K562 (cell line): Measurements from ENCODE around the gene TM4SF5. TPM values are rescaled to one million over a fixed set of nuclear protein-coding genes. Genes with fewer than 3 reads are reported as not detected.
A peak's percentile ranks its signal among the peaks of the same experiment; 100 is the strongest.

Experiments used
- ATAC-seq: fragments of 200-7000 bp; cut with Tn5 transposase; 3 replicates; pipeline ENCODE4 v1.9.1; 2020; ENCODE audit warnings: moderate library complexity
- BruUV-seq: library from RNA; stranded (reverse); fragments of 400-500 nt; replicated peaks from 2 replicates; lab custom pipeline; 2021; lab: Mats Ljungman, UMichigan
- CTCF ChIA-PET: fragments of 300-600 bp; formaldehyde crosslinking; extraction: SDS; loops from one replicate; lab custom pipeline; 2021; ENCODE audit warnings: low intra/inter-chr PET ratio; lab: Yijun Ruan, JAX
- POLR2A ChIA-PET: fragments of 300-600, 350-650 bp; sonication (Branson Sonifier 250); formaldehyde crosslinking; extraction: SDS; loops from one replicate; lab custom pipeline; 2021; ENCODE audit warnings: antibody characterized with exemption, inconsistent platforms; lab: Yijun Ruan, JAX
- DNase-seq, 4 experiments: peaks; one replicate each; pipeline versions ENCODE4 v3.0.0 to v3.0.0-alpha.2; 2011 to 2018; ENCODE audit warnings: low spot score in 3 of 4, mixed read lengths in 3 of 4; ENCODE audit errors: extremely low read depth in 1 of 4
- FAIRE-seq: peaks from 2 replicates; lab custom pipeline; 2011; peaks lifted over from hg19 to GRCh38; lab: Jason Lieb, UNC
- H2AFZ ChIP-seq: 2 replicates; pipeline ENCODE4 v1.6.0; 2011; ENCODE audit warnings: low read depth, low read length, control low read depth, inconsistent platforms
- H3K27ac ChIP-seq: fragments of 200-600 bp; 3 replicates; pipeline ENCODE4 v1.8.0; 2011; ENCODE audit warnings: low read depth, mild to moderate bottlenecking, control low read depth, inconsistent platforms, low read length, moderate library complexity, mixed read lengths; ENCODE audit errors: extremely low read depth
- H3K27me3 ChIP-seq, 2 experiments: fragments of 300-600 bp in 1 of 2; 2 replicates in 1 of 2; 3 replicates in 1 of 2; pipeline versions ENCODE4 v1.6.0 to v1.8.0; 2011; ENCODE audit warnings: inconsistent platforms in 2 of 2, low read length in 2 of 2, mild to moderate bottlenecking in 1 of 2, mixed read lengths in 1 of 2, moderate library complexity in 1 of 2; ENCODE audit not compliant: control insufficient read depth in 2 of 2, insufficient read depth in 2 of 2
- H3K36me3 ChIP-seq: fragments of 300-600 bp; 3 replicates; pipeline ENCODE4 v1.8.0; 2011; ENCODE audit warnings: mild to moderate bottlenecking, low read length, inconsistent platforms; ENCODE audit not compliant: control insufficient read depth, insufficient read depth
- H3K4me1 ChIP-seq, 2 experiments: fragments of 200-600 bp in 1 of 2; replicated peaks in 1 of 2; 2 replicates in 1 of 2; 3 replicates in 1 of 2; pipeline versions ENCODE4 v1.5.1 to v1.8.0; 2011; ENCODE audit warnings: inconsistent platforms in 2 of 2, low read length in 2 of 2, mild to moderate bottlenecking in 1 of 2, mixed read lengths in 1 of 2, moderate library complexity in 1 of 2; ENCODE audit not compliant: control insufficient read depth in 2 of 2, insufficient read depth in 2 of 2
- H3K4me2 ChIP-seq: 2 replicates; pipeline ENCODE4 v1.6.1; 2011; ENCODE audit warnings: low read length, control low read depth, inconsistent platforms, mixed read lengths; ENCODE audit not compliant: insufficient read depth
- H3K4me3 ChIP-seq: fragments of 200-600 bp; sonication (generic), shearing (Covaris generic); 2 replicates; pipeline ENCODE4 v1.5.1; 2016; ENCODE audit warnings: control low read depth, inconsistent platforms
- H3K79me2 ChIP-seq: fragments of 200-600 bp; 3 replicates; pipeline ENCODE4 v1.8.0; 2011; ENCODE audit warnings: low read length, inconsistent platforms; ENCODE audit not compliant: control insufficient read depth, insufficient read depth
- H3K9ac ChIP-seq, 2 experiments: 2 replicates each; pipeline versions ENCODE4 v1.6.0 to v1.6.1; 2011; ENCODE audit warnings: low read depth in 2 of 2, low read length in 2 of 2, control low read depth in 1 of 2, inconsistent platforms in 1 of 2, mild to moderate bottlenecking in 1 of 2, mixed read lengths in 1 of 2; ENCODE audit not compliant: insufficient read depth in 1 of 2
- H3K9me1 ChIP-seq: one replicate; pipeline ENCODE4 v1.6.0; 2011; ENCODE audit warnings: inconsistent platforms, mild to moderate bottlenecking, low read length, moderate library complexity; ENCODE audit not compliant: control insufficient read depth, insufficient read depth
- H3K9me3 ChIP-seq: replicated peaks from 2 replicates; pipeline ENCODE4 v1.5.1; 2011; ENCODE audit warnings: low read depth, low read length, inconsistent platforms; ENCODE audit not compliant: control insufficient read depth, insufficient read depth
- H4K20me1 ChIP-seq: replicated peaks from 2 replicates; pipeline ENCODE4 v1.6.1; 2011; ENCODE audit warnings: low read length, inconsistent platforms, mixed read lengths; ENCODE audit not compliant: control insufficient read depth, insufficient read depth
- EGR1 ChIP-seq: fragments of 450-650 bp; conservative IDR thresholded peaks from 2 replicates; pipeline ENCODE4 v1.6.1; 2017; ENCODE audit warnings: mild to moderate bottlenecking
- TAF1 ChIP-seq: IDR thresholded peaks from 2 replicates; pipeline ENCODE4 v1.6.1; 2011; ENCODE audit warnings: mild to moderate bottlenecking, low read length, moderate library complexity; ENCODE audit not compliant: insufficient read depth, control insufficient read depth, severe bottlenecking; ENCODE audit errors: extremely low read depth
- U2AF1 ChIP-seq: fragments of 200-400 bp; formaldehyde crosslinking; optimal IDR thresholded peaks from 2 replicates; pipeline ENCODE3; 2017; ENCODE audit warnings: mild to moderate bottlenecking, low read depth, low read length, moderate library complexity
- YY1 ChIP-seq, 3 experiments: IDR thresholded peaks; 2 replicates each; pipeline ENCODE4 v1.6.1; 2011; ENCODE audit warnings: low read length in 2 of 3, mild to moderate bottlenecking in 2 of 3, moderate library complexity in 2 of 3, borderline replicate concordance in 1 of 3, control low read depth in 1 of 3, low read depth in 1 of 3; ENCODE audit not compliant: insufficient read depth in 3 of 3, insufficient replicate concordance in 2 of 3, control insufficient read depth in 1 of 3, insufficient read length in 1 of 3; ENCODE audit errors: extremely low read depth in 1 of 3
- WGBS: fragments of 100-300 bp; shearing (Covaris generic); methylation state at CpG from one replicate; pipeline ENCODE4 v1.1.6; 2016; ENCODE audit warnings: low coverage, mixed read lengths; ENCODE audit not compliant: insufficient coverage; ENCODE audit errors: missing lambda C conversion rate; 5-methylcytosine and 5-hydroxymethylcytosine counted together
- in situ Hi-C: fragments of 300-500 bp; cut with MboI; formaldehyde crosslinking; loops from 4 replicates; pipeline ENCODE4 v1.15.0; 2018; ENCODE audit warnings: inconsistent platforms, mixed read lengths
- intact Hi-C: fragments of 100-400 bp; cut with micrococcal nuclease; formaldehyde crosslinking; loops from 2 replicates; pipeline ENCODE4 v1.14.2; 2022
- polyA plus RNA-seq, 8 experiments: library from polyadenylated mRNA; depleted of rRNA in 4 of 8; stranded (reverse) in 5 of 8; unstranded in 3 of 8; fragments of >200 nt; fragmentation: Nextera tagmentation in 2 of 8; fragmentation: Illumina TruSeq in 1 of 8; extraction: Ambion mirVana in 2 of 8; extraction: Trizol in 1 of 8; gene quantifications; 2 replicates each; pipeline versions ENCODE4 v1.2.1 to v1.2.3, GENCODE V29; 2011 to 2014; ENCODE audit warnings: inconsistent platforms in 1 of 8, missing spikeins in 1 of 8
- total RNA-seq, 7 experiments: library from RNA; depleted of rRNA in 6 of 7; stranded (reverse); fragments of >200 nt in 6 of 7; fragmentation: Illumina TruSeq in 2 of 7; extraction: Trizol in 2 of 7; gene quantifications; 2 replicates each; pipeline versions ENCODE4 v1.2.1 to v1.2.3, GENCODE V29; 2011 to 2021; ENCODE audit warnings: low replicate concordance in 1 of 7
- TF ChIP-seq, protein P1 (sequence below): fragments of 250-450 bp; sonication (Bioruptor Pico); IDR thresholded peaks from 2 replicates; pipeline ENCODE4 v1.5.0; 2021; ENCODE audit warnings: mild to moderate bottlenecking, borderline replicate concordance

TM4SF5 gene
- total and polyA plus RNA-seq, 9 of the 15 experiments (the other 6 are each of a cell fraction or from before 2014, with no cell fraction given), result not detected

DNA sequence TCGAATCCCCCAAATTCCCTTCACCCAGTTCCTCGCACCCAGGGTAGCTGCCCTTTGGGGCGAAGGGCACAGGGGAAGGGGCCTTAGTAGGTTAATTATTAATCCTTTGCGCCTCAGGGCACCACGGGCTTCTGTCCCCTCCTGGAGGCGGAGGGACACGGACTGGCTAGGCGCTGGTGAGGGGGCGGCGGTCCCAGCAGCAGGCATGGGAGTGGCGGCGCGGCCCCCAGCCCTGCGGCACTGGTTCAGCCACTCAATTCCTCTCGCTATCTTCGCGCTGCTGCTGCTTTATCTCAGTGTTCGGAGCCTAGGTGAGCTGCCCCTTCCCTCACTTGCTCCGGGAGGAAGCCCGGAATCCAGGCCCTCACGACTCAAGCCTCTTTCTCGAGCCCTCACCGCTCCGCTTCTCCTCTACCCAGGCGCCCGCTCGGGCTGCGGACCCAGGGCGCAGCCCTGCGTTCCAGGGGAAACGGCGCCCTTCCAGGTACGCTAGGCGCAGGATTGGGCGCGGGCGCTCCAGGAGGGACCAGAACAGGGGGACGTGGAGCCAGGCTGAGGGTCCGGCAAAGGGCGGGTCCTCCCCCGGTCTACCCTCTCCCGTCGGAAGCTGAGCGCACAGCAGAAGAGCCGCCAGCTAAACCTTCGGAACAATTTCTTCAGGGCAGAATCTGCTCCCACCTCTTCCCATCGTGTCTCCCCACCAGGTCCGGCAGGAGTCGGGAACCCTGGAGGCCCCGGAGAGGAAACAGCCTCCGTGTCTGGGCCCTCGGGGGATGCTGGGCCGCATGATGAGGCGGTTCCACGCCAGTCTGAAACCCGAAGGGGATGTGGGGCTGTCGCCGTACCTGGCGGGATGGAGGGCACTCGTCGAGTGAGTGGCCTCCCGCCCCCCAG lies 17.4 kb downstream of the TM4SF5 start, which contains the start of gene GLTPD2 (continued):
- TF ChIP-seq, protein P1, sequence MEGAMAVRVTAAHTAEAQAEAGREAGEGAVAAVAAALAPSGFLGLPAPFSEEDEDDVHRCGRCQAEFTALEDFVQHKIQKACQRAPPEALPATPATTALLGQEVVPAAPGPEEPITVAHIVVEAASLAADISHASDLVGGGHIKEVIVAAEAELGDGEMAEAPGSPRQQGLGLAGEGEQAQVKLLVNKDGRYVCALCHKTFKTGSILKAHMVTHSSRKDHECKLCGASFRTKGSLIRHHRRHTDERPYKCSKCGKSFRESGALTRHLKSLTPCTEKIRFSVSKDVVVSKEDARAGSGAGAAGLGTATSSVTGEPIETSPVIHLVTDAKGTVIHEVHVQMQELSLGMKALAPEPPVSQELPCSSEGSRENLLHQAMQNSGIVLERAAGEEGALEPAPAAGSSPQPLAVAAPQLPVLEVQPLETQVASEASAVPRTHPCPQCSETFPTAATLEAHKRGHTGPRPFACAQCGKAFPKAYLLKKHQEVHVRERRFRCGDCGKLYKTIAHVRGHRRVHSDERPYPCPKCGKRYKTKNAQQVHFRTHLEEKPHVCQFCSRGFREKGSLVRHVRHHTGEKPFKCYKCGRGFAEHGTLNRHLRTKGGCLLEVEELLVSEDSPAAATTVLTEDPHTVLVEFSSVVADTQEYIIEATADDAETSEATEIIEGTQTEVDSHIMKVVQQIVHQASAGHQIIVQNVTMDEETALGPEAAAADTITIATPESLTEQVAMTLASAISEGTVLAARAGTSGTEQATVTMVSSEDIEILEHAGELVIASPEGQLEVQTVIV (CRISPR knock-in tag), result no peak
- TF ChIP-seq, all 486 proteins: peak for 3

DNA sequence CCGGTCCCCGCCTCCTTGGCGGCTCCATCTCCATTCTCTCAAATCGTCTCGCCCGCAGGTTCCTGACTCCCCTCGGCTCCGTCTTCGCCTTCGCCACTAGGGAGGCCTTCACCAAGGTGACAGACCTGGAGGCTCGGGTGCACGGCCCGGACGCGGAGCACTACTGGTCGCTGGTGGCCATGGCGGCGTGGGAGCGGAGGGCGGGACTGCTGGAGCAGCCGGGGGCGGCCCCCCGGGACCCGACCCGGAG lies 17.9 kb downstream of the TM4SF5 start:
- FAIRE-seq (no peak), DNase-seq (no peak), ATAC-seq (no peak)
- TF ChIP-seq EGR1, result peak; percentile 20; the same call in 1 of the 2 replicates
- TF ChIP-seq YY1 (IDR thresholded peaks at IDR 0.05; ENCODE audit: borderline replicate concordance in 1 of 3, control insufficient read depth in 1 of 3, extremely low read depth in 1 of 3, insufficient read depth in 3 of 3, insufficient read length in 1 of 3, insufficient replicate concordance in 2 of 3, low read depth in 1 of 3, low read length in 2 of 3), result peak in 1 of 3 experiments; percentile 80
- TF ChIP-seq TAF1, result peak; percentile 27
- no peak for TF ChIP-seq U2AF1
- Histone ChIP-seq H4K20me1 (no peaks in the 10 kb centered on the region), H3K27me3 (peaks cover 3 to 11% of the 10 kb centered on the region in 2 experiments; a peak in 3 of 5 replicates), H2AFZ (peak overlapping the region; percentile 94), H3K36me3 (no peaks in the 10 kb centered on the region), H3K4me2 (peak overlapping the region; percentile 86), H3K9me1 (no peaks in the 10 kb centered on the region), H3K9me3 (no peaks in the 10 kb centered on the region), H3K9ac (peak overlapping the region; percentile 69 to 93), H3K4me1 (peaks cover 0 to 31% of the 10 kb centered on the region in 2 experiments; a peak in 2 of 5 replicates), H3K4me3 (peak overlapping the region; percentile 60), H3K79me2 (peaks cover 6% of the 10 kb centered on the region; the same call in 2 of the 3 replicates), H3K27ac (peak overlapping the region; percentile 82; the same call in 2 of the 3 replicates)
- BruUV-seq, result no TSS peak
- in situ Hi-C loops (no loop called here), intact Hi-C loops (no loop called here)
- CTCF ChIA-PET, result interaction anchor here (0.6 to 2.9 kb wide), 3 partner anchors 58 to 114 kb away, joined by 3 to 13 read pairs (median 3); partner anchors contain the start of gene ARRB2
- WGBS, result 0% methylated on average over 11 of the region's 25 CpGs
- POLR2A ChIA-PET, result interaction anchor here (0.7 to 1.5 kb wide), 6 partner anchors 9 to 683 kb away, joined by 3 to 7 read pairs (median 4); partner anchors contain the start of gene ARRB2
